A549 (cell line): ENCODE results near the gene CCDC9.

ENCODE experiments used
- BHLHE40 ChIP-seq: IDR thresholded peaks from 2 replicates; pipeline ENCODE4 v1.6.1; 2012; ENCODE audit warnings: low read depth, low read length, inconsistent platforms
- ESRRA ChIP-seq: fragments of 150-350 bp; IDR thresholded peaks from 2 replicates; pipeline ENCODE4 v1.6.1; 2014; ENCODE audit warnings: mild to moderate bottlenecking, low read length, borderline replicate concordance
- KDM5A ChIP-seq: fragments of 200-600 bp; sonication (generic); IDR thresholded peaks from 2 replicates; pipeline ENCODE4 v1.6.1; 2016; ENCODE audit warnings: antibody characterized with exemption, mild to moderate bottlenecking

DNA sequence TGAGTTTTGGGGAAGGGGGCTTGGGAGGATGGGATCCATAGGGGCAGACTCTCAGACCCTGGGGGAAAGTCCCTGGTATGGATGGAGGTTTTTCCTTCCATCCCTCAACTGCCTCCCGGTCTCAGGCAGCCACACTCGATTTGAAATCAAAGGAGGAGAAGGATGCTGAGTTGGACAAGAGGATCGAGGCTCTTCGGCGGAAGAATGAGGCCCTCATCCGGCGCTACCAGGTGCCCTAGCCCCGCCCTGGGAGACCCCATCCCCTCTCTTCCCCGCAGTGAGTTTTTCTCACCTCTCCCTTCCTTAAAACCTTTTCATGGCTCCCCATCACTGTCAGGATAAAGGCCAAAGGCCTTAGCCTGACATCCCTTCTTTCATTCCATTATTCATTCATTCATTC lies 2.1 kb downstream of the CCDC9 start:
- TF ChIP-seq ESRRA (no peak), KDM5A (no peak), BHLHE40 (no peak)
